Esophagus squamous epithelium (tissue), 4 donors: ENCODE results near the gene NAA16.

ENCODE experiments used
- CTCF ChIP-seq, 6 experiments: fragments of 450-650 bp in 4 of 6; fragments of 200-600 bp in 2 of 6; sonication (generic) in 2 of 6; IDR thresholded peaks; one replicate each; pipeline ENCODE4 v1.5.1; 2016 to 2019; ENCODE audit warnings: antibody characterized with exemption in 6 of 6, mild to moderate bottlenecking in 4 of 6, moderate library complexity in 4 of 6
- POLR2A ChIP-seq, 4 donors: fragments of 450-650 bp; IDR thresholded peaks; one replicate each; pipeline ENCODE4 v1.6.1; 2017; ENCODE audit warnings: antibody characterized with exemption in 4 of 4, mild to moderate bottlenecking in 4 of 4, moderate library complexity in 3 of 4

GRCh38 chr13:41354416-41354815 is 43.3 kb downstream of the NAA16 start:
- TF ChIP-seq CTCF (IDR thresholded peaks at IDR 0.05) (no peak), POLR2A (IDR thresholded peaks at IDR 0.05) (no peak)
